ENCODE data around the gene KCNQ2.
"Not testable (repeated sequence)": the region's sequence is repeated elsewhere in the genome, so short reads cannot be mapped to it uniquely, and the experiment has no call there.

Gene KCNQ2

DNA sequence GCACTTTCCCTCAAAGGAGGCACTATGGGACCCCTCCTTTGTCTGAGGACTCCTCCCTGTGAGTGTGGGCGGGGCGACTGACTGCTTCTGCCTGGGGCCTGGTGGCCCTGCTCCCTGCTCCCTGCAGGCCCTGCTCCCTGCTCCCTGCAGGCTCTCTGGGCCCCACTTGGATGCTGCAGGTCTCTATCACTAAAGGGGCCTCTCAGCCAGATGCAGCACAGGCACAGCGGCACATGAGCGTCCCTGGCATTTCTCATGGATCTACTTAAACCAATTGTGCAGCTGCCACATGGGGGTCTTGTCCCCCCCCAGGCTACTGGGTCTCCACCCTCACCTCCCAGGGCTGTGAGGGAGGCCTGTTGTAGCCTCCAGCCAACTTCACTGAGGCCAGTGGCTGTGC lies 18.6 kb upstream of the KCNQ2 start:
- DNase-seq, result no peak

DNA sequence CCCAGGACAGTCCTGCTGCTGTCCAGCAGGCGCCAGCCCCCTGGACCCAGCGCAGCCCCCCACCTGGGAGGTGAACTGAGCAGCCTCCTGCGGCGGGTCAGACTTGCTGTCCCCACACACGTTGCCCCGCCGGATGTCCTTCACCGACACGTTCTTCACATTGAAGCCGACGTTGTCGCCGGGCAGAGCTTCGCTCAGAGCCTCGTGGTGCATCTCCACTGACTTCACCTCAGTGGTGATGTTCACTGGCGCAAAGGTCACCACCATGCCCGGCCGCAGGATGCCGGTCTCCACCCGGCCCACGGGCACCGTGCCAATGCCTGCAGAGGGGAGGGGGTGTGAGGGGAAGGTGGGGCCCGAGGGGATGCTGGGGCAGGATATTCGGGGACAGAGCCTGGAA lies 18.0 kb upstream of the KCNQ2 start:
- DNase-seq, result no peak

DNA sequence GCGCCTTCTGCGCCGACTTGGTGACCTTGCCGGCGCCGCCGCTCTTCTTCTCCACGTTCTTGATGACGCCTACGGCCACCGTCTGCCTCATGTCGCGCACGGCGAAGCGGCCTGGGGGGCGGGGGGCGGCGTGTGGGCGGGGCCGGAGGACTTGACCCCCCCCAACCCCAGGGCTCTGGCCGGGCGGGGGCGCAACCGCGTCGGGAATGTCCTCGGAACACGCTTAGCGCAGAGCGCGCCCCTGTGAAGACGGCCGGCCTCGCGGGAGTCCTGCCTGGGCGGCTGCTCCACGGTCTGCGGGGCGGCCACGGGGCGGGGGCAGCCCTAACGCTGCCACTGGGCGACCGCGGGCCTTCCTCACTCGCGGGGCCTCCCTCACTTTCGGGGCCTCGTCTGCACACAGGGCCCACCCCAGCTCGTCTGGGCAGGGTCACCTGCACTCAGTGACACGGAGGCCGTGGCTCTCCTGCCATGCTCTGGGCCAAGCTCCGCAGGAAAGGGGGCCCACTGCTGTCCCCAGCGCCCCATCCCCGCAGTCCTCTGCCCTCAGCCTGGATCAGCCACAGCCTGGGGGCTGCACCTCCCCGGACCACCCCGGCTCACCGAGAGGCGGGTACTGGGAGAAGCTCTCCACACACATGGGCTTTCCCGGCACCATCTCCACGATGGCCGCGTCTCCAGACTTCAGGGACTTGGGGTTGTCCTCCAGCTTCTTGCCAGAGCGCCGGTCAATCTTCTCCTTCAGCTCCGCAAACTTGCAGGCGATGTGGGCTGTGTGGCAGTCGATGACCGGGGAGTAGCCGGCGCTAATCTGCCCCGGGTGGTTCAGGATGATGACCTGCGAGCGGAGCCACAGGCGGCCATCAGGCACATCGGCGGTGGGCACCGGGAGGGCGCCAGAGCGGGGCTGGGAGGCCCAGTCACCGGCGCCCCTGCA lies 16.1 kb upstream of the KCNQ2 start:
- DNase-seq, result no peak

DNA sequence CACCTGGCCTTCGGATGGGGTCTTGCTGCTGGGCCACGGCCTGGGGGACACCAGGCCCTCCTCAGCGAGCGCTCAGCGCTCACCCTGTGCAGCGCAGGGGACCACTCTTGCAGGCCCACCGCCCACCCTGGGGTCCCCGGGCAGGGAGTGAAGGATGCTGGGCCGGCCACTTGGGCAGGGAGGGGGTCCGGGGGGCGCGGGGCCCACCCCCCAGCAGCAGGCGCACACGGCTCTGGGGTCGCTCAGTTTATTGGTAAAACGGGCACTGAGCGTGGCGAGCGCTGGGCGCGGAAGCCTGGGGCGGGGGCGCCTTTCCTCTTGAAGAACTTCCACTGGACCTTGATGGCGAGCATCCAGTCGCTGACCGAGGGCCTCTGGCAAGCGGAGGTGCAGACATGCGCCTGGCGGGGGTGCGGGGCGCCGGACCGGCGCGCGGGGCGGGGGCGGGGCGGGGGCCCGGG lies 15.4 kb upstream of the KCNQ2 start:
- no peak for DNase-seq

DNA sequence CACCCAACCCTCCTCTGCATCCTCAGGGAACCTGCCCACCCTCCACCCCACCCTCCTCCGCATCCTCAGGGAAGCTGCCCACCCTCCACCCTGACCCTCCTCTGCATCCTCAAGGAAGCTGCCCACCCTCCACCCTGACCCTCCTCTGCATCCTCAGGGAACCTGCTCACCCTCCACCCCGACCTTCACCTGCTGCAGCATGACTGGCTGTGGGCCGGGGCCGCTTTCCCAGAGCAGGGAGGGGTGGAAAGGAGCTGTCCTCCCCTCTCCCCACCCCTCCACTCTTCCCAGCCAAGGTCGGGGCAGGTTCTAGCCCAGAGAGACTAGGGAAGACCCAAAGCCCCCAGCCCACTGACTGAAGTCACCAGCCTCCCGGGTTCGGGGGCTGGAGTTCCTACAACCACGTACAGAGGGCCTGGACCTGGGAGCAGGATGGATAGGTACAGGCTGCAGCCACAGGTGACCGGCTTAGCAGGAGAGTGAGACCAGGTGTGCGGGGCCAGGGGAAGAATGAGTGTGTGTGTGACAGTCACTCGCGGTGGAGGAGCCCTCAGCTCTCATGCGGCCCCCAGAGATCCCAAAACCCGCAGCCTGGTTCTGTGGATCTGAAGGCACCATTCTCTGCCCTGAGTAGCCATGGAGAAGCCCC lies 14.8 kb upstream of the KCNQ2 start:
- no peak for DNase-seq

DNA sequence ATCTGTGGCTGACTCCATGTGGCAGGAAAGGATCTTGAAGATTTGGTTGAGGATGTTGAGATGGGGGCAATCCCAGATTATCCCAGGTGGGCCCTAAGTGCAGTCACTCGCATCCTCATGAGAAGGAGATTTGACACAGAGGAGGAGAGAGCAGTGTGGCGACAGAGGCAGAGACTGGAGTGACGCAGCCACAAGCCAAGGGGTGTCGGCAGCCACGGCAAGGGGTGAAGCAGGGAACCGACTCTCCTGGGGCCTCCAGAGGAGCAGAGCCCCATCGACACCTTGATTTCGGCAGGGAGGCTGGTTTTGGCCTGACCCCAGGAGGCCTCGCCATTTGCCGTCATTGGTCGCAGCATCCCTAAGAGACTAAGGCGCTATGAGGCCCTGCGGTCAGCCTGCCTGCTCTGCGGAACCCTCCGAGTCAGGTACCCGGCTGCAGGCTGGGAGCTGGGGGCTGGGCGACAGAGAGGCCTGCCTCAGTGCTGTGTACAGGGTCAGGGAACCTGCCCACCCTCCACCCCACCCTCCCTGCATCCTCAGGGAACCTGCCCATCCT lies 13.9 kb upstream of the KCNQ2 start:
- DNase-seq, result no peak

DNA sequence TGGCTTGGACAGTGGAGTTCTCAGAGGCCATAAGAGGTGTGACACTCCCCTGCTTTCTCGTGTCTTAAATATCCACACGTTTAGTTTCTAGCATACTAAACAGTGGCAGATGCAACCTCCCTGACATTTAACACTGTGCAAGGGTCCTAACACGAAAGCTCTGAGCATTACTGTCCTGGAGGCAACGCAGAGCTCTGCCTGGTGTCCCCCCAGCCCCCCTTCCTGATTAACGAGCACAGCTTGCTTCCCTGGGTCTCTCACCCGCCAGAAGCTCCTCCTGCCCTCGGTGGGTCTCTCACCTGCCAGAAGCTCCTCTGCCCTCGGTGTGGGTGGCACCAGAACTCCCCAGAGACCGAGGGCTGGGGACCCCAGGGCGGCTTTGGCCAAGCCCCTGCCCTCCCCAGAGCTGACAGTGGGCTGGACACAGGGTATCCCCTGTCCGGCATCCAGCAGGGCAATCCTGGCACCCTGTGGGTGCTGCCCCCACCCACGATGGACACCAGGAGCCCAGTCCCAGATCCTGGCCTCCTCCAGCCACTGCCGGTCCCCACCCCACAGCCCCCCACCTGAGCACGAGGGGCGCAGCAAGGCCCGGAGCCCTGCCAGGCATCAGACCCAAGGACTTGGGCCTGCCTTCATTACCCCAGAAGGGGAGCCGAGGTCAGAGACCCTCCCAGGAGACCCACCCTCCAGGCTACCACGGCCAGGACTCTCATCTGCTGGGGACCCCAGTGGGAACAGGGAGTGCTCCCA lies 12.4 kb upstream of the KCNQ2 start:
- no peak for DNase-seq

DNA sequence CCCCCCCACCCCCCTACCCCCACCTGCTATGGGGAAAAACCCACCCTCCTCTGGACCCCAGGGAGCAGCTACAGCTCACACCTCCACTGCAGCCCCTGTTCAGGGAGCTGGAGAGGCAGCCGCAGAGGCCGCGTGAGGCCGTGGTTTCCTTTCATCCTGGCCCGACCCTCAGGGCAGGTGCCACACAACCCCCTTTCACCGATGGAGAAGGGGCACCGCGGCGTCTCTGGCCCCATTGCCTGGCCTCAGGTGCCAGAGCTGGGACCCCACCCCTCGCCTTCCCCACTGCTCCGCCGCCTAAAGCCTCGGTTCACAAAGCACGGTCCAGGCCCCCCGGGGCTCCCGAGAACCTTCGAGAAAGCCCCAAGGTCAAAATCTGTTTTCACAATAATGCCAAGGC lies 11.8 kb upstream of the KCNQ2 start:
- DNase-seq, result no peak

DNA sequence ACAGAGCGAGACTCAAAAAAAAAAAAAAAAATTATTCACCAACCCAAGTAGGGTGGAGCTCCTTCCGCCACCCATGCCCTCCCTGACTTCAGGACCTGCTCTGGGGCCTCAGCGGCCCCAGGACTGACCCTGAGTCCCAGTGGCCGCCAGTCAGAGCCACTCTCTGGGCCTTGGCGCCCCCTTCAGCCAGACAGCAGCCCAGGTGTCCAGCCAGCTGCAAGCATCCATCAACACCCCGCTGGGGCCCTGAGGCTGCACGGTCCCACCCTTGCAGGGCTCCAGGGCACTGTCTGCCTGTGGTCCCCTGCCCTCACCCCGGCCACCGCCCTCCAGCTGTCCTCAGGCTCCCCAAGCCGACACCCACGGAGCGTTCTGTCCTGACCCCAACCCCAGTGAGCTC lies 11.4 kb upstream of the KCNQ2 start:
- no peak for DNase-seq

DNA sequence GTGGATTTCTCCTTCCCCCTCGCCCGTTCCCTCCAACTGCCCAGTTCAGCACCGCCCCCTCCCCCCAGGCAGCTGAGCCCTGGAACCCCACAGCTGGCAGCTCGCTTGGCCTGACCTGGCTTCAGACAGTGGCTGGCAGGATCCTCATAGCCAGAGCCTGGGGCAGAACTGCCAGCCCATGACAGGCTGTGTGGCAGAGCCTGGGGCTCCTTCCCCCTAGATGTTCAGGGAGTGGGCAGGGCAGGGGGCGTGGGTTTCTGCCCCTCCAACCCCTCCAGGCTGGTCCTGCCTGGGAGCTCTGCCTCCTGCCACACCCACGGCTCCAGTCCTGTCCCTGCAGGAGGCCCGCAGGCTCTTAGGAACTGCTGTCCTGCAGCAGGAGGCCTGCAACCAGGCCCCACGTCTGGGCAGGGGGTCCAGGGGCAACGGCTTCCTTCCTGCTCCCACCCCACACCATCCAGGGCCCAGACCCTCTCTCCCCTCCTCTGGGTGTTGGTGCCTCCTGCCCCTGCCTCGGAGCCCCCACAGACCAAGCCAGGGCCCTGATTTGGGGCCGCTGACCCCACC lies 9.6 kb upstream of the KCNQ2 start:
- no peak for DNase-seq

DNA sequence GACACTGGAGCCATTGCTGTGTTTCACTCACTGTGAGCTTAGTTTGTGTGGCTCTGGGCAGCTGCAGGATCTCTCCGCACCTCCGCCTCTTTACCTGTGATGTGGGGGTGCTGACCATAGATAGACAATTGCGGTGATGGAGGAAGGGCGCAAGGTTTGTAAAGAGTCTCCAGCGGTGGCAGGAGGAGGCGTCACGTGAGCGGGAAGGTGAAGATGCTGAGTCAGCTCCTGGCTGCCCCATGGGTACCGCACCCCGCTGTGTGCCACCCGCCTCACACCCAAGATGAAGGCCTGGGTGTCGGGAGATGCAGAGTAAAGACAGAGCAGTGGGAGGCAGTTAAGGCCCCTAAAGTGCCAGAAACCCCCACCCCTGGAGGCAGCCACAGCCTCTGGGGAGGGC lies 9.0 kb upstream of the KCNQ2 start:
- DNase-seq, result no peak

DNA sequence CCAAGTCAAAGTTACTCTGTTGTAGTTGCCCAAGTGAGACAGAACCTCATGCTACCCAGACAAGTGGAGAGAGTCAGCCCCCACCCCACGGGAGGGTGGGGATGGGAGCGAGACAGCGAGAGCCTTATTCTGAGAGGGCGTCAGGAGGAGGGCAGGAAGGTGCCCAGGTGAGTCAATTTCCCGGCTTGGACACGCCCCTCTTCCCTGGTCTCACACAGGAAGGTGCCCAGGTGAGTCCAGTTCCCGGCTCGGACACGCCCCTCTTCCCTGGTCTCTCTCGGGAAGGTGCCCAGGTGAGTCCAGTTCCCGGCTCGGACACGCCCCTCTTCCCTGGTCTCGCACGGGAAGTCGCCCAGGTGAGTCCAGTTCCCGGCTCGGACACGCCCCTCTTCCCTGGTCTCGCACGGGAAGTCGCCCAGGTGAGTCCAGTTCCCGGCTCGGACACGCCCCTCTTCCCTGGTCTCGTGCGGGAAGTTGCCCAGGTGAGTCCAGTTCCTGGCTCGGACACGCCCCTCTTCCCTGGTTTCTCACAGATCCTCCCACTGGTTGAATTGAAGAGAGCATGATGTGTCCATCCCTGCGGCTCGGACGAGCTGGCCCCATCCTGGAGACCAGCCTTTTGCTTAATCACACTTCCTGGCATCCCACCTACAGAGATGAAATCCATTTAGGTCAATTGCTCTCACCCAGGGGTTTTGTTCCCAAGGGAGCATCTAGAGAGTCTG lies 7.4 kb upstream of the KCNQ2 start:
- DNase-seq, result not testable (repeated sequence)

DNA sequence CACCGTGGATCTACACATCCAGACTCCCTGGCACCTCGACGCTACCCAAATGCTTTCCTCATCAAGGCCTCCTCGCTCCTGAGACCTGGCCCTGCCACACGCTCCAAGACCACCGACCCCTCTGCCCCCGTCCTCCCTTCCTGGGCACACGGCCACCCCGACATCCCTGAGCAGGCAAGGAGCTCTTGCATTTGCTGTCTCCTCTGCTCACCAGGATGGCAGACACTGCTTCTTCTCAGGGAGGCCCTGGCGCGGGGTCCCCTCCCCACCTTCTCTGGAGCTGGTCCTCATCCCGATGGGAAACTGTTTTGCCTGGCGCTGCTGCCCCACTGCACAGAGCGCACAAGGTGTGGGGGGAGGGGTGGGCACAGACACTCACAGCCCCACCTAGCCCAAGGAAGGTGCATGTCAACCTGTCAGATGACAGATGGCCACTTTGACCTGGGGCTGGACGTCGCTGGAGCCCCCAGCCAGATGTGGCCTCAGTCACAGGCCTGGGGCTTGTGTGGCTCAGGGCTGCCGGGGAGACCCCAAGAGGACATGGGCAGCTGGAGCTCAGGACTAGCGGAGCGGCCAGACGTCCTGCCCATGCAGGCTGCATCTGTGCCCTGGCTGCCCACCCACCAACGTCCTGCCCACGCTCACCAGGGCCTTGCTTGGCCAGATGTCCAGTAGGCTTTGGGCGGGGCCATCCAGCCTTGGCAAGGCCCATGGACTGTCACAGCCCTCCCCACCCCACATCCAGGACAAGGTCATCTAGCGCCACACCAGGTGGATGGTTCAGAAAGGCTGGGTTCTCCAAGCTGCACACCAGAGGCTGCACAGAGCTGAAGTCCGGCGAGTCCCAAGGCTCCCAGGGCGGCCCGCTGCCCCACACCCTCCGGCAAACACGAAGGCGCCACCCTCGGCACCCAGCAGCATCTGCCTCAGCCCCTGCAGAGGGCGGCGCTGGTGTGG lies 6.2 kb upstream of the KCNQ2 start:
- DNase-seq, result no peak

DNA sequence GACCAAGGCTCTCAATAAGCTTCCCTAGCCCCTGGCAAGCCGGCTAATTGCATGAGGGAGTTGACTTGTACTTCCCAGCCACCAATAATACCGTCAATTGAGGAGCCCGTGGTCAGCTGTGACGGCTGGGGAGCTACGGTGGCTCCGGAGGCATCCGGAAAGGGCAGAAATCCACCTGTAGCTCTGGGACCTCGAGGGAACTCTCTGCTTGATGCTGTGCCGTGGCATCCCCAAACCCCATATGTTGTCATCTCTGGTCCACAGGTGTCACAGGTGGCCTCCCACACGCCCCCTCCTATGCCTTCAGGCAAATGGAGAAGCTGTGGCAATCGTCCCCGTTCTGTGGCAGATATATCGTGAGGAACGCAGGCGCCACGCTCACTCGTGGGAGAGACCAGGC lies 5.5 kb upstream of the KCNQ2 start:
- DNase-seq, result no peak

DNA sequence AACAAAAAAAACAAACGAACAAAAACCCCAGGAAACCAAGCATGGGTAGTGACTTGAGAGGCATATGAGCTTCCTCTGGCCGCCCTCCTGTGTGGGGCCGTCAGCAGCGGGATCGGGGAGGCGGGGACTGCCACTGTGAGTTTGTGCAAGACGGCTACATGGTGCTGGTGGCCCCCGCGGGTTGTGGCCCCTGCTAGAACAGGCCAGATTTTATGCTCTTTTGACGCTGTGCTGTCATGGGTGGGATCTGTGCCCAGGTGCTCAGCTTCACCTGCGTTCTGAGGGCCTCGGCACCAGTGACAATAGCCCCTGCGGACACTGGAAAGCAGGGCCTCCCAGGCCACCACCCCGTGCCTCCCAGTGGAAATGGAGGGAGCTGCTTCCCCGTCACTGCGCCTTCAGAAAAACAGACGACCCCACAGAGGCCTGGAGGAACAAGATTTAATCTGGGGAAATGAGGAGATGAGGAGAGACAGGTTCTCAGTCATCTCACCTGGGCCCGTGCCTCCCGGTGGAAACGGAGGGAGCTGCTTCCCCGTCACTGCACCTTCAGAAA lies 4.7 kb upstream of the KCNQ2 start:
- DNase-seq, result no peak

DNA sequence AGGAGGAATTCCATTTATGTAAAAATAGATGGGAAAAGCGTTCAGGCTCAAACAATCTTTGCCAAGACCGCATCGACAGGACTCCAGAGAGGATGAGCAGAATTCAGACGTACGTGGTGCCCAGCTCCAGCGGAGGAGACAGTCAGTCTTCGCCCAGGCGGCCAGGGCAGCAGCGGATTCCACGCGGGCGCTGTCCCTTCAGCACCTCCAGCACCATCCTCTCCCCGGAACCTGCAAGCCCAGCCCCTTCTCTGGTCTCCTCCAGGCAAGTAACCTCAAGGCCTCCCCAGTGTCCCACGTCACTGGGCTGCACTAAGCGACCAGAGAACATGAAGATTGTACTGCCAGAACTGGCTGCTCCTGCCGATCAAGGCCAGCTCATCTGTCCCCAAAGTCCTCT lies 2.8 kb upstream of the KCNQ2 start:
- DNase-seq, result peak; percentile 33

DNA sequence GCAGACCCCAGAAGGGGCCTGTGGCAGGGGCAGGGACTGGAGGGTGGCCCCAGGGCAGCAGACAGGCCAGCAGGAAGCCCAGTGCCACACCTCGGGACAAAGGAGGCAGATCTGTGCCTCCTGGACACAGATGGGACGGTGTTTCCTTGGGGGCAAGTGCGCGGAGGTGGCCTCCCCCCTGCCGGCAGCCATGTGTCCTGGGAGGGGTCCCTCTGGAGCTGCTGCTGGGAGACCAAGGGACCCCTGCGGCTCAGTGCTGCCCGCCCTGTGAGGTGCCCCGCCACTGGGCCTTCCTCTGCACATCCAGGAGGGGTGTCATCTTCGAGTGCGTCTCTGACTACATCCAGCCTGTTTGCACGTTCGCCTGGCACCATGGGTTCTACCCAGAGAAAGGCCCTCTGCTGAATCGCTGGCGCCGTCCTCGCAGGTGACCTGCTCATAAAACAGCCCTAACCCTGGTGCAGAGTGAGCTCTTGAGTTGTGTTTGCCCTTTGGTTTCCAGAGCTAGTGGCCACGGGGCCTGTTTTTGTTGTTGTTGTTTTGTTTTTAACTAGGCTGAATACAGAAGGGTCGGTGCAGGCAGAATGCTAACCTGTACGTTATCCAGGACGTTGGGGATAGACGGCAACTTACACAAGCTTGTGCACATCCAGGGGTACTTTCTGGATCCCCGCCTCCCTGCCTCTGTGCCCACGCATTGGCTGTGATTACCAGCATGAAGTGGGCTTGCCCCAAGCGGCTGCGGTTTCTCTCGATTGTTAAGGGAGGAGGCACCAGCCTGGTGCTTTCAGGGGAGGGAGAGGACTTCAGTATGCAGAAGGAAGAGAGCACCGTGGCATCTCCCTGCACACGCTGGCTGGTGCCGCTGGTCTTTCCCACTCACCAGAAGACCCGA lies 1.3 kb upstream of the KCNQ2 start:
- DNase-seq, result no peak

DNA sequence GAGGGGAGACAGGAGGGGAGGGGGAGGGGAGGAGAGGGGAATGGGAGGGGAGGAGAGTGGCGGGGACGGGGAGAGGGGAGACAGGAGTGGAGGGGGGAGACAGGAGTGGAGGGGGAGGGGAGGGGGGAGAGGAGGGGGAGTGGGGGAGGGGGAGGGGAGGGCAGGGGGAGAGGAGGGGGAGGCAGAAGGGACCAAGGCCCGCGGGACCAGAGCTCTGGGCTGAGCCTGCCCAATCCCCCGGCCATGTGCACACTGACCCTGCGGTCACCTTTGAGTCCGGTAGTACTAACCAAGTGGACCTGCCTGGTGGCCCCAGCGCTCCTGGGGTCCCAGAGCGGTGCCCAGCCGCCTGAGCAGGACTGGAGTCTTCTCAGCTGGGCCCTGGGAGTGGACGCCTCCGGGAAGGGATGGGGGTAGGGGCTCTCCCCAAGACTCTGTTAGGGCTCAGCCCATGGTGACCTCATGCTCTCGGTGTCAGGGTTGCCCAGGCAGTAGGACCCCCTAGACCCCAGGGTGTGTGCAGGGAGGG lies 471 bp upstream of the KCNQ2 start:
- no peak for DNase-seq

DNA sequence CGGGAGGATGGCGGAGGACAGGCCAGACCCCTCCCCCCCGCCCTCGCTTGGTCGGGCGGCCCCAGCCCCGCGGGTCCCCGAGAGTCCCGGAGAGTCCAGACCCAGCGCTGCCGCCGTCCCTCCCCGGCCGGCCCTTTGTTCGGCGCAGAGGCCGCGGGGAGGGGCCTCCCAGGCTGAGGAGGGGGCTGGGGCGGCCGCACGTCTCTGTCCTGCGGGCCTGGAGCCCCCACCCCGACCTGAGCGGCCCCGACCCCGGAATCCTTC lies 806 bp downstream of the KCNQ2 start:
- no peak for DNase-seq
